Retinal pigment epithelial cell (primary cell): ENCODE results near the gene DRAM1.
"Not testable (repeated sequence)": the region's sequence is repeated elsewhere in the genome, so short reads cannot be mapped to it uniquely, and the experiment has no call there.

ENCODE experiments used
- DNase-seq: peaks from one replicate; pipeline ENCODE4 v3.0.0-alpha.2; 2010; ENCODE audit warnings: low read depth
- H3K4me3 ChIP-seq: 2 replicates; pipeline ENCODE4 v1.5.1; 2011; ENCODE audit warnings: mild to moderate bottlenecking, low read length, control low read depth, moderate library complexity
- CTCF ChIP-seq: conservative IDR thresholded peaks from 2 replicates; pipeline ENCODE4 v1.5.1; 2011; ENCODE audit warnings: low read depth, low read length, control low read depth, inconsistent platforms

DRAM1 gene

DNA sequence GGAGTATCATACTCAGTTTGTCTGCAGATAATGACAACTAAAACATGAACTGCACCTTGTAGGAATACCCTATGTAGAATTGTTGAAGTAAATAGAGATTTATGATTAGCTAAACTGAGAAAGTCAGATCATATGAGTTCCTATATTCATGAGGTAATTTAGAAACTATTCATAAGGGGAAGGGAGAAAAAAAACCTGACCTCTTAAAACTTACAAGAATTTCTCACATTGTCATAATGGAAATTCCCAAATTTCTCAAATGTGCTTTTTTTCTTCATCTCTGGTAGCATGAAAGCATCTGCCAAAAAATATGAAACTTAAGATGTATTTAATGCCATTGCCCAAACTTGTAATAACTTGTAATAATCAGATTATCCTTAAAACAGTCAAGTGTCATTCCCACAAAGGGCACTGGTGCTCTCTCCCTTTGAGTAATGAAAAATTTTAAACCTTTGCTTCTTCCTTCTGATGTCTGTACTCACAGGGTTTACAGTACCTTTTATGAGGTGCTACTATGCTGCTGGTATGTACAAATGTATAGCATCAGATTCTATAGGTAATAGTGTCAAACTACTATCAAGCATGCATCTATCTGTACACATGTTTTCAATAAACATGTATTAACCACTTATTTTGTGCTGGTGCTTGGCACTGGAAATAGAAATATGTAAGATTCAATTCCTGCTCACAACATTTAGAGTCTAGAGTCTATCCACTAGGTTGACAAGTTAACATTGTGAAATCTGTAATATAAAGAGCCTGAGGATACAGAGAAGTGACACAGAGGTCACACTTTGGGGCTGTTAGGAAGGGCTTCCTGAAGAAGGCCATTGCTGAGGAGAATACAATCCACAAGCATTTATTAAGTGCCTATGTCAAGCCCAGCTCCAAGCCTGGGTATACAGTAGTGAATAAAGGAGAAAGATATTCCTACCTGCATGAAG, 17.4 kb upstream of the DRAM1 start:
- TF ChIP-seq CTCF, result no peak
- no peak for DNase-seq
- no peak overlapping the region for H3K4me3 ChIP-seq

DNA sequence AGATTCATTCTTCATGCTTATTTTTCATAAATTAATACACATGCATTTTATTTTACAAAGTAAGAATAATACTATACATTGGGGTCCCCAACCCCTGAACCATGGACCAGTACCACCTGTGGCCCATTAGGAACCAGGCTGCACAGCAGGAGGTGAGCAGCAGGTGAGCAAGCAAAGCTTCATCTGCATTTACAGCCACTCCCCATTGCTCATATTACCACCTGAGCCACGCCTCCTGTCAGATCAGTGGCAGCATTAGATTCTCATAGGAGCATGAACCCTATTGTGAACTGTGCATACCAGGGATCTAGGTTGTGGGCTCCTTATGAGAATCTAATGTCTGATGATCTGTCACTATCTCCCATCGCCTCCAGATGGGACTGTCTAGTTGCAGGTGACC, 15.7 kb upstream of the DRAM1 start:
- not testable (repeated sequence) for DNase-seq, H3K4me3 ChIP-seq

DNA sequence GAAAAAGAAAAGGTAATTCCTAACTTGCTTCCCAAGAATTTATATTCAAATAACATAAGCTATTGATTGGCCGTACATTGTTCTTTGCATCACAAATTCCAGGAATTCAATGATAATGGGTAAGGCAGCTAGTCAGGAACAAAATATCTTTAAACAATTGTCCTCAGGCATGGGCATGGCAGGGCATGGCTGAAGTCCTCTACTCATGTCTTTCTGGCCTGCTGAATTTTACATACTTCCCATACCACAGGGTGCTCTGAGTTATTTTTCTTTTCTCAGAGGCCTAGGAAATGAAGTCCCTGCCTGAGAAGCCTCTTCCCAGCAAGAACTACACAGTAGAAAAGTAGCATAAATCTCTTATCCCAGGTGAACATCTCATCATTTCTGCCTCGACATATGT, 15.1 kb upstream of the DRAM1 start:
- no peak for DNase-seq
- no peak for TF ChIP-seq CTCF
- no peak overlapping the region for H3K4me3 ChIP-seq

DNA sequence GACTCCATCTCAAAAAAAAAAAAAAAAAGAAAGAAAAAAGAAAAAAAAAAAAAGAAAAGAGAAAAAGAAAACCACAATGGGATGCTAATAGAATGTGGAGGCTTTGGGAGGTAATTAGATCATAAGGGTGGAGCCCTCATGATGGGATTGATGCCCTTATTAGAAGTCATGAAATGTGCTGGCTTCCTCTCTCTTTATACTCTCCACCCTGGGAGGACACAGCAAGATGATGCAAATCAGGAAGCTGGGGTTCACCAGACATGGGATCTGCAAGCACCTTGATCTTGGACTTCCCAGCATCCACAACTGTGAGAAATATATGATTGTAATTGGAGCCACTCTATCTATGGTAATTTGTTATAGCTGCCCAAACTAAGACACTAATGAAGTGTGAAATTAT, 13.4 kb upstream of the DRAM1 start:
- no peak overlapping the region for H3K4me3 ChIP-seq
- DNase-seq, result no peak
- no peak for TF ChIP-seq CTCF

- no peak for TF ChIP-seq CTCF
- no peak overlapping the region for H3K4me3 ChIP-seq
- no peak for DNase-seq
Observed at GRCh38 chr12:101866615-101867373, 10.6 kb upstream of the DRAM1 start.

DNA sequence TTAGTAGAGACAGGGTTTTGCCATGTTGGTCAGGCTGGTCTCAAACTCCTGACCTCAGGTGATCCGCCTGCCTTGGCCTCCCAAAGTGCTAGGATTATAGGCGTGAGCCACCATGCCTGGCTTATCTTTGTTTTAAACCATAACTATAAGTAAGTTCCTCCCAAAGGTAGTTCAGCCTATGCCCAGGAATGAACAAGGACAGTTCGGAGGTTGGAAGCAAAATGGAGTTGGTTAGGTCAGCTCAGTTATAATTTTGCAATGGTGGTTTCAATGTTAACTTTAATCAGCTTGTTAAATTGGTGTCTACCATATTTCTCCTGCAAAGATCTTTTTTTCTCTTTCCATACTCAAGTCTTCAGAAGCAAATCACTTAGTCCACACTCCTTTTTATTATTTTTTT, 9.8 kb upstream of the DRAM1 start:
- H3K4me3 ChIP-seq, DNase-seq: not testable (repeated sequence)

DNA sequence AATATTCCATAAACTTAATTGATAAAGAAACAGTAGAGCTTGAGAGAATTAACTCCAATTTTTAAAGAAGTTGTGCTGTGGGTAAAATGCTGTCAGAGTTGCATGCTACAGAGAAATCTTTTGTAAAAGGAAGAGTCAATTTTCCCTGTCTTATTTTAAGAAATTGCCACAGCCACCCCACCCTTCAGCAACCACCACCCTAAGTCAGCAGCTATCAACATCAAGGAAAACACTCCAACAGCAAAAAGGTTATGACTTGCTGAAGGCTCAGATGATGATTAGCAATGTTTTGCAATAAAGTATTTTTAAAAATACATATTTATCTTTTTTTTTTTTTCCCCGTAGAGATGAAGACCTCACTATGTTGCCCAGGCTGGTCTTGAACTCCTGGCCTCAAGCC, 6.5 kb upstream of the DRAM1 start:
- no peak overlapping the region for H3K4me3 ChIP-seq
- TF ChIP-seq CTCF, result no peak
- no peak for DNase-seq

- H3K4me3 ChIP-seq, result no peak overlapping the region
- no peak for TF ChIP-seq CTCF
- DNase-seq, result no peak
Observed at GRCh38 chr12:101875162-101875561, 2.2 kb upstream of the DRAM1 start.
